ACHN (cell line): ENCODE measurements around the gene CDCA7L.
"Not testable (repeated sequence)": the region's sequence is repeated elsewhere in the genome, so short reads cannot be mapped to it uniquely, and the experiment has no call there.

Experiments
- DNase-seq: peaks from one replicate; pipeline ENCODE4 v3.0.0-alpha.2; 2015
- in situ Hi-C: cut with HindIII; loops from 2 replicates; pipeline ENCODE4 v1.10.0; 2017; ENCODE audit warnings: low sequenced_read_pairs, low pct_ligation_motif_present, low pct_unique_long_range_greater_than_20kb

The CDCA7L gene

DNA sequence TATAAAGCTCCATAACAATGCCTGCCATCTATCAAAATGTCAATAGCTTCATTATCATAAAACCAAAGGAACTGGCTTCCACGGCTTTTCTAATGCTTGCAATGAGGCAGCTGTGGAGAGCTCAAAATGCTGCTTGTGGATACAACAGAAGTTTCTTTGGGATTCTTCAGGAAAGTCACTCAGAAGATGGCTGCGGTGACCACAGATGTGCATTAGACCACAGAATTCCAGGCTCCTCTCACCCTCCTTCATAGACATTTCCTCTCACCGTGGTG lies 77.2 kb downstream of the CDCA7L start:
- DNase-seq: no peak
- in situ Hi-C loops: no loop called here

DNA sequence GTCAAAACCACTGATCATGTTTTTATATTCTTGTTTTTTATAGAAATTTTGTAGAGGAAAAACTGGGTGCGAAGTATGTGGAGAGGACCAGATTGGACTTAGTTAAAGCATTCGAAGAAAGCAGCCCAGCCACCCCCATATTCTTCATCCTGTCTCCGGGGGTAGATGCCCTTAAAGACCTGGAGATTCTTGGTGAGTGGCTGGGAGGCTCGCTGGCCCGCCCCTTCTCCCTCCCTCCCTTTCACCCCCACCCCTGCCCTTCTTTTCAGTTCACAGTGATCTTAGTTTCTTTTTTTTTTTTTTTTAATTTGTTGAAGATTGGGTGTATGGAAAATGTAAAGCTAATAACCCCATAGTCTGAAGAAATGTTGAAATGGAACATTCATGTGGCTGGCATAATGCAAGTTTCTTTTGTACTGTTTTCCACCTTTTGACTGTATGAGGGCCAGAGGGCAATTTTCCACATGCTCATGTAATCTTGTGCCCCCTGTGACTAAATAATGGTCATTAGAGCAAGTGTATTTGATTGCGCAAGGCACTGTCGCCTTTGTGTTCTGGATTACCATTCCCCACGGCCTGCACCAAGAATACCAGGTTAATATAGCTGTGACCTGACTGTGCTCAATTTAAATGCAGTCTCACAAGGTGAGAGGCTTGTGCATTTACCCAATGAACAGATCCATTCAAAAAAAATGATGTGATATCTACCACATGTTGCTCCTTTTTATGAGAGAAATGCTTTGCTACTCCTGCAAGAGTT lies 77.7 kb downstream of the CDCA7L start:
- in situ Hi-C loops: no loop called here
- no peak for DNase-seq

DNA sequence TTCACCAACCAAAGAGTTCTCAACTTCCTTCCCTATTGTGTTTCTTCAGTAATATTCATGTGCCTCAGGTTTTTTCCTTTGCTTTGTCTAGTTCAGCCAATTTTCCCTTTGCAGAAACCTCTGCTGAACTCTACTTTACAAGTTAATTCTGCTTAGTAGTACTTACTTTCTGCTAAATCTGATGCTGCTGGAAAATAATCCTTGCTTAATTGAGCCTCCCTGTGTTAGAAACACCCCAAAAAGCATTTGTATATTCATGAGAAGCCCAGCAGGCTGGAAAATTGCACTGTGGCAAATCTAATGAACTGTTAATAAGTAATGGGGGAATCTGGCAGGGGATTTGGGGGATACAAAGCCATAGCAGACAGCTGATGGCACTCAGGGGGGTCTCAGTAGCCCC lies 78.5 kb downstream of the CDCA7L start:
- in situ Hi-C loops: no loop called here
- DNase-seq: no peak

DNA sequence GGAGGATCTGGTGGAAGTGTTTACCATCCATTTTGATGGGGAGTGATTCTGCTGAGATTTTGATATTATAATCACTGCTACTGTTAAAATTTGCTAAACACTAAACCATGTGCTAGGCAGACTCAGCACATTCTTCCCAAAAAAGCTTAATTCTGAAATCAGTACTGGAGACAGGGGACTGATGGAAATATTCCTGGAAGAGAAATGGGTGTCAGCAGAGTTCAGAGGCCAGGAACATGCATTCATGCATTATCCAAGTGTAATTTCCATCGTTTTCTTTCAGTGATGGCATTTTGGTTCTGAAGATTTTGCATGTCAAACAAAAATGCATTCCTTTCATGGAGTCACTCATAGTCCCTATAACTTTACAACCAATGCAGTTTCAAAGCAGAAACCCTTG lies 79.0 kb downstream of the CDCA7L start:
- in situ Hi-C loops: no loop called here
- no peak for DNase-seq

DNA sequence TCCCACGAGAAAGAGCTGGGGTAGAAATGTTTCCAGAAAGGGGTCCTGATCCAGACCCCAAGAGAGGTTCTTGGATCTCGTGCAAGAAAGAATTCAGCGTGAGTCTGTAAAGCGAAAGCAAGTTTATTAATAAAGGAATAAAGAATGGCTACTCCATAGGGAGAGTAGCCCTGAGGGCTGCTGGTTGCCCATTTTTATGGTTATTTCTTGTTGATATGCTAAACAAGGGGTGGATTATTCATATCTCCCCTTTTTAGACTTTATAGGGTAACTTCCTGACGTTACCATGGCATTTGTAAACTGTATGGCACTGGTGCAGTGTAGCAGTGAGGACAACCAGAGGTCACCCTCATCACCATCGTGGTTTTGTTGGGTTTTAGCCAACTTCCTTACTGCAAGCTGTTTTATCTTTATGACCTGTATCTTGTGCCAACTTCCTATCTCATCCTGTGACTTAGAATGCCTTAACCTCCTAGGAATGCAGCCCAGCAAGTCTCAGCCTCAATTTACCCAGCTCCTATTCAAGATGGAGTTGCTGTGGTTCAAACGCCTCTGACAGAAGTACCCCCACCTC lies 80.0 kb downstream of the CDCA7L start:
- in situ Hi-C loops, DNase-seq: not testable (repeated sequence)

DNA sequence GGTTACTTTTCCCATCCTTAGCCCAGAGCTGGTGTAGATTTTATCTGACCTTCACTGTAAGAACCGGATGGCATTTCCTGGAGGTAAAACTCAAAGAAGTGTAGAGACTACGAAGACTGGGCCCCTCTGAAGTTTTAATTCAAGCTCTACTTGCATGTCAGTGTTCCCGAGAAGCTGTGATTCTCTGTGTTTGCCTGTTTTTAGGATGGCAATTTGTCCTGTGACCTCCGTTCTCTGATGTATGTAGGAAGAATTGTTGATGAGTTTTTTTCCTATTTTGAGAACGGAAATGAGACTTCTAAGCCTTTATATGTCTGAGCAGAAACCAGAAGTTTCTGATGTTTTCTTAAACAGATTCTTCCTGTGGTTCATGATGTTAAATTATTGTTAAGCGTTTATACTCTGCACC lies 94.1 kb downstream of the CDCA7L start:
- in situ Hi-C loops: no loop called here
- no peak for DNase-seq
